GM23248 (cell line): ENCODE results near the gene ARL3. TPM values are rescaled to one million over a fixed set of nuclear protein-coding genes. Genes with fewer than 3 reads are reported as not detected.

Experiments used
- DNase-seq: peaks from one replicate; pipeline ENCODE4 v3.0.0-alpha.2; 2015
- H2AFZ ChIP-seq: fragments of 200-600 bp; sonication (generic); 2 replicates; pipeline ENCODE4 v1.6.1; 2016; ENCODE audit warnings: antibody characterized with exemption
- H3F3A ChIP-seq: fragments of 200-600 bp; sonication (generic); 2 replicates; pipeline ENCODE4 v1.6.1; 2016; ENCODE audit warnings: mild to moderate bottlenecking, antibody characterized with exemption, mixed run types; ENCODE audit not compliant: insufficient read depth
- H3K27ac ChIP-seq: fragments of 200-600 bp; sonication (generic); 2 replicates; pipeline ENCODE4 v1.5.1; 2016; ENCODE audit warnings: mild to moderate bottlenecking
- H3K27me3 ChIP-seq: fragments of 200-600 bp; sonication (generic); replicated peaks from 2 replicates; pipeline ENCODE4 v1.6.1; 2016; ENCODE audit warnings: mild to moderate bottlenecking; ENCODE audit not compliant: insufficient read depth
- H3K36me3 ChIP-seq: fragments of 200-600 bp; sonication (generic); 2 replicates; pipeline ENCODE4 v1.6.1; 2016; ENCODE audit warnings: low read depth, mild to moderate bottlenecking
- H3K4me1 ChIP-seq: fragments of 200-600 bp; sonication (generic); 2 replicates; pipeline ENCODE4 v1.6.1; 2016; ENCODE audit warnings: mild to moderate bottlenecking; ENCODE audit not compliant: insufficient read depth
- H3K4me2 ChIP-seq: fragments of 200-600 bp; sonication (generic); one replicate; pipeline ENCODE4 v1.6.1; 2016; ENCODE audit warnings: mild to moderate bottlenecking; ENCODE audit not compliant: unreplicated experiment
- H3K4me3 ChIP-seq: fragments of 200-600 bp; sonication (generic); 2 replicates; pipeline ENCODE4 v1.5.1; 2016; ENCODE audit warnings: mild to moderate bottlenecking
- H3K79me2 ChIP-seq: fragments of 200-600 bp; sonication (generic); 2 replicates; pipeline ENCODE4 v1.6.1; 2016; ENCODE audit warnings: mild to moderate bottlenecking; ENCODE audit not compliant: insufficient read depth
- H3K9ac ChIP-seq: fragments of 200-600 bp; sonication (generic); 2 replicates; pipeline ENCODE4 v1.6.1; 2016; ENCODE audit warnings: mild to moderate bottlenecking
- H3K9me2 ChIP-seq: fragments of 200-600 bp; sonication (generic); 2 replicates; pipeline ENCODE4 v1.6.1; 2016; ENCODE audit warnings: mixed run types, mild to moderate bottlenecking, moderate library complexity; ENCODE audit not compliant: insufficient read depth
- H3K9me3 ChIP-seq: fragments of 200-600 bp; sonication (generic); one replicate; pipeline ENCODE4 v1.6.1; 2017; ENCODE audit warnings: low read depth
- H4K20me1 ChIP-seq: fragments of 200-600 bp; sonication (generic); 2 replicates; pipeline ENCODE4 v1.6.0; 2016; ENCODE audit not compliant: insufficient read depth
- EZH2 ChIP-seq: fragments of 200-600 bp; sonication (generic); IDR thresholded peaks from 2 replicates; pipeline ENCODE4 v1.6.1; 2018; ENCODE audit warnings: antibody characterized with exemption, mild to moderate bottlenecking; ENCODE audit not compliant: insufficient read depth, poor library complexity, severe bottlenecking
- EZH2phosphoT487 ChIP-seq: fragments of 200-600 bp; sonication (generic); IDR thresholded peaks from 2 replicates; pipeline ENCODE4 v1.6.1; 2018; ENCODE audit warnings: antibody characterized with exemption, moderate library complexity, mild to moderate bottlenecking, low read depth; ENCODE audit not compliant: insufficient read depth
- WGBS, 2 experiments: methylation state at CpG; one replicate each; pipeline ENCODE4 v1.1.6; 2015 to 2017; ENCODE audit warnings: low lambda C conversion rate in 2 of 2, low coverage in 1 of 2; ENCODE audit errors: missing lambda C conversion rate in 2 of 2; 5-methylcytosine and 5-hydroxymethylcytosine counted together
- in situ Hi-C: fragments of 300-500 bp; cut with MboI; formaldehyde crosslinking; loops from 2 replicates; pipeline ENCODE4 v1.15.0; 2020
- polyA plus RNA-seq: library from polyadenylated mRNA; unstranded; fragments of >200 nt; fragmentation: Nextera tagmentation; extraction: Ambion mirVana; gene quantifications from 2 replicates; pipeline ENCODE4 v1.2.1, GENCODE V29; 2016
- total RNA-seq: library from RNA; depleted of rRNA; stranded (reverse); fragments of >200 nt; shearing (Covaris generic); gene quantifications from 2 replicates; pipeline ENCODE4 v1.2.3, GENCODE V29; 2014; rRNA removed

ARL3 gene
- total and polyA plus RNA-seq, 2 experiments from 2014 or later: 3.8 to 24.1 TPM

- 93 to 96% methylated on average over 12 of the region's 12 CpGs for WGBS, 2 experiments
- in situ Hi-C loops: no loop called here
- H3K4me2 ChIP-seq: no peak overlapping the region
- no peaks in the 10 kb centered on the region for H4K20me1 ChIP-seq
- H2AFZ ChIP-seq: no peak overlapping the region
- peaks cover 38% of the 10 kb centered on the region for H3K4me1 ChIP-seq
- H3K36me3 ChIP-seq: no peaks in the 10 kb centered on the region
- H3K4me3 ChIP-seq: no peak overlapping the region
- no peak overlapping the region for H3K9ac ChIP-seq
- no peak for DNase-seq
- H3K9me3 ChIP-seq: no peaks in the 10 kb centered on the region
- no peak overlapping the region for H3K27ac ChIP-seq
- peaks cover 13% of the 10 kb centered on the region for H3F3A ChIP-seq
- H3K79me2 ChIP-seq: no peaks in the 10 kb centered on the region
- H3K27me3 ChIP-seq: no peaks in the 10 kb centered on the region
- no peaks in the 10 kb centered on the region for H3K9me2 ChIP-seq
- TF ChIP-seq EZH2phosphoT487: no peak
- no peak for TF ChIP-seq EZH2
Observed at GRCh38 chr10:102624751-102625645, 89.2 kb downstream of the ARL3 start.

GRCh38 chr10:102624094-102624493, 90.1 kb downstream of the ARL3 start:
- H3K27me3 ChIP-seq: no peaks in the 10 kb centered on the region
- no peak overlapping the region for H3K4me3 ChIP-seq
- WGBS, 2 experiments: 96 to 97% methylated on average over 3 of the region's 3 CpGs
- peaks cover 11% of the 10 kb centered on the region for H3F3A ChIP-seq
- H3K79me2 ChIP-seq: no peaks in the 10 kb centered on the region
- no peaks in the 10 kb centered on the region for H4K20me1 ChIP-seq
- H3K9ac ChIP-seq: no peak overlapping the region
- peaks cover 29% of the 10 kb centered on the region for H3K4me1 ChIP-seq
- no peaks in the 10 kb centered on the region for H3K9me2 ChIP-seq
- DNase-seq: no peak
- TF ChIP-seq EZH2phosphoT487 (no peak), EZH2 (no peak)
- no peak overlapping the region for H3K27ac ChIP-seq
- H2AFZ ChIP-seq: no peak overlapping the region
- in situ Hi-C loops: no loop called here
- no peaks in the 10 kb centered on the region for H3K9me3 ChIP-seq
- H3K36me3 ChIP-seq: no peaks in the 10 kb centered on the region
- no peak overlapping the region for H3K4me2 ChIP-seq

Other genes with a start within 250 kb of the ARL3 start
- 109 and 134 TPM in 2 replicates for gene ACTR1A, start 211.7 kb downstream of the ARL3 start, total RNA-seq
- 127 and 134 TPM in 2 replicates for gene ACTR1A, start 211.7 kb downstream of the ARL3 start, polyA plus RNA-seq
- gene SUFU, start 210.4 kb downstream of the ARL3 start, total RNA-seq: 3.1 and 3.7 TPM in 2 replicates
- 5.0 and 5.5 TPM in 2 replicates for gene SUFU, start 210.4 kb downstream of the ARL3 start, polyA plus RNA-seq
- 108 and 114 TPM in 2 replicates for gene TRIM8, start 69.9 kb downstream of the ARL3 start, total RNA-seq
- 35.6 and 37.5 TPM in 2 replicates for gene TRIM8, start 69.9 kb downstream of the ARL3 start, polyA plus RNA-seq
- 0.51 and 1.1 TPM in 2 replicates for gene SFXN2, start 239 bp upstream of the ARL3 start, total RNA-seq
- gene SFXN2, start 239 bp upstream of the ARL3 start, polyA plus RNA-seq: 1.7 and 1.9 TPM in 2 replicates
- gene WBP1L, start 29.6 kb upstream of the ARL3 start, total RNA-seq: 42.7 and 57.4 TPM in 2 replicates
- gene WBP1L, start 29.6 kb upstream of the ARL3 start, polyA plus RNA-seq: 21.1 and 23.0 TPM in 2 replicates
- gene CYP17A1, start 123.0 kb upstream of the ARL3 start, total RNA-seq: not detected in 2 replicates
- gene CYP17A1, start 123.0 kb upstream of the ARL3 start, polyA plus RNA-seq: not detected in 2 replicates
- 26.8 and 30.5 TPM in 2 replicates for gene BORCS7, start 139.9 kb upstream of the ARL3 start, total RNA-seq
- gene BORCS7, start 139.9 kb upstream of the ARL3 start, polyA plus RNA-seq: 33.2 and 37.8 TPM in 2 replicates
- 1.3 and 2.3 TPM in 2 replicates for gene AS3MT, start 155.1 kb upstream of the ARL3 start, total RNA-seq
- gene AS3MT, start 155.1 kb upstream of the ARL3 start, polyA plus RNA-seq: 0.49 and 1.2 TPM in 2 replicates
- gene CNNM2, start 203.9 kb upstream of the ARL3 start, total RNA-seq: 4.0 and 5.7 TPM in 2 replicates
- gene CNNM2, start 203.9 kb upstream of the ARL3 start, polyA plus RNA-seq: 1.0 and 1.3 TPM in 2 replicates